GM23338 (cell line): Measurements from ENCODE around the gene USP43.

Experiments used
- CREB1 ChIP-seq: fragments of 250-450 bp; sonication (Bioruptor Pico); IDR thresholded peaks from 2 replicates; pipeline ENCODE4 v1.5.0; 2020; ENCODE audit warnings: low read depth, mild to moderate bottlenecking, moderate library complexity
- CTCF ChIP-seq, 2 experiments: fragments of 200-600 bp in 1 of 2; sonication (generic) in 1 of 2; conservative IDR thresholded peaks; 2 replicates each; pipeline versions ENCODE4 v1.5.1 to v1.6.1; 2016 to 2017; ENCODE audit warnings: antibody characterized with exemption in 2 of 2, low read depth in 2 of 2, mild to moderate bottlenecking in 2 of 2, moderate library complexity in 1 of 2
- ETS1 ChIP-seq: IDR thresholded peaks from 2 replicates; pipeline ENCODE4 v1.6.1; 2016; ENCODE audit warnings: antibody characterized with exemption
- EZH2 ChIP-seq: fragments of 200-600 bp; sonication (generic); IDR thresholded peaks from one replicate; pipeline ENCODE4 v1.8.0; 2017; ENCODE audit warnings: antibody characterized with exemption, mild to moderate bottlenecking, low read depth; ENCODE audit not compliant: unreplicated experiment
- EZH2phosphoT487 ChIP-seq: fragments of 200-600 bp; sonication (generic); IDR thresholded peaks from one replicate; pipeline ENCODE4 v1.8.1; 2018; ENCODE audit warnings: antibody characterized with exemption; ENCODE audit not compliant: unreplicated experiment
- JUNB ChIP-seq: IDR thresholded peaks from one replicate; pipeline ENCODE4 v1.6.1; 2016; ENCODE audit warnings: antibody characterized with exemption; ENCODE audit not compliant: unreplicated experiment
- POLR2AphosphoS5 ChIP-seq: IDR thresholded peaks from 2 replicates; pipeline ENCODE4 v1.6.1; 2016; ENCODE audit warnings: antibody characterized with exemption, low read depth
- REST ChIP-seq: IDR thresholded peaks from one replicate; pipeline ENCODE4 v1.6.1; 2018; ENCODE audit warnings: antibody characterized with exemption; ENCODE audit not compliant: unreplicated experiment
- ZNF114 ChIP-seq: fragments of 250-450 bp; sonication (Bioruptor Pico); IDR thresholded peaks from 2 replicates; pipeline ENCODE4 v1.5.0; 2020; ENCODE audit warnings: mild to moderate bottlenecking, moderate library complexity
- ZNF331 ChIP-seq: fragments of 250-450 bp; sonication (Bioruptor Pico); IDR thresholded peaks from 2 replicates; pipeline ENCODE4 v1.5.0; 2020; ENCODE audit warnings: low read depth, mild to moderate bottlenecking, moderate library complexity

- TF ChIP-seq CTCF (conservative IDR thresholded peaks at IDR 0.05; ENCODE audit: low read depth in 2 of 2) = no peak
- no peak for TF ChIP-seq ZNF331 (CRISPR knock-in tag)
- TF ChIP-seq EZH2 = no peak
- no peak for TF ChIP-seq POLR2AphosphoS5
- no peak for TF ChIP-seq ETS1
- TF ChIP-seq CREB1 (CRISPR knock-in tag) = no peak
- no peak for TF ChIP-seq JUNB
- no peak for TF ChIP-seq REST
- TF ChIP-seq EZH2phosphoT487 = no peak
- no peak for TF ChIP-seq ZNF114 (CRISPR knock-in tag)
Measured at GRCh38 chr17:9765322-9765721, 120.0 kb downstream of the USP43 start.
